ENCODE results near the gene RNF126.
"Not testable (repeated sequence)": the region's sequence is repeated elsewhere in the genome, so short reads cannot be mapped to it uniquely, and the experiment has no call there.

Gene RNF126

DNA sequence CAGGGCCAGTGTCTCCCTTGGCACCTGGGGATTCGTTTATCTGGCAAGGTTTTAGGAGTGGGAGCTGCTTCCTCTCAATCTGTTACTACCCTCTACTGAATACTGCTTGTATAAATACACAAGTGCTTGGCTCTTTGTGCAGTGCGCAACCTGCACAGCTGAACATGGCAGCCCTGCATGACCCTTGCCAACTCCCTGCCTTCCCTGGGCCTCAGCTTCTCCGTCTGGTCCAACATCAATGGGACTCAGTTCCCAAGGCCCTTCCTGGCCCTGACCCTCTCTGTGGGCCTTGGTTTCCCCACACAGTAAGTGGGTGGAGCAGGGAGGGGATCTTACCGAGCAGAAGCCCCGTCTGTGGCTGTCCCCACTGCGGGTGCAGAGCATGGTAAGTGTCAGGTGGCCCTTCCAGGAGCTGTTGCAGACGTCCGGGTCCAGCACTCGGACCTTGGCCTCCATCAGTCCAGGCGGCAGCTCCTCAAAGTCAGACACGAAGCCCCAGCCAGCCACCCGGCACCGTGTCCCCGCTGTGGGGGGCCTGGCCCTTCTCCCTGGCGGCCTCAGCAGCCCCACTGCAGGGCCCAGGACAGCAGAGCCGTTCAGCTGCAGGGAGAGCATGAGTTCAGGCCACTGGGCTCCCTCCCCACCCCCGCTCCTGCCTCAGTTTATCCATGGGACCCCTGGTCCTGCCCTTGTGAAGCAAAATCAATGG lies 23.7 kb upstream of the RNF126 start:
- no peak for DNase-seq (ENCODE audit: low read depth in 2 of 2)

DNA sequence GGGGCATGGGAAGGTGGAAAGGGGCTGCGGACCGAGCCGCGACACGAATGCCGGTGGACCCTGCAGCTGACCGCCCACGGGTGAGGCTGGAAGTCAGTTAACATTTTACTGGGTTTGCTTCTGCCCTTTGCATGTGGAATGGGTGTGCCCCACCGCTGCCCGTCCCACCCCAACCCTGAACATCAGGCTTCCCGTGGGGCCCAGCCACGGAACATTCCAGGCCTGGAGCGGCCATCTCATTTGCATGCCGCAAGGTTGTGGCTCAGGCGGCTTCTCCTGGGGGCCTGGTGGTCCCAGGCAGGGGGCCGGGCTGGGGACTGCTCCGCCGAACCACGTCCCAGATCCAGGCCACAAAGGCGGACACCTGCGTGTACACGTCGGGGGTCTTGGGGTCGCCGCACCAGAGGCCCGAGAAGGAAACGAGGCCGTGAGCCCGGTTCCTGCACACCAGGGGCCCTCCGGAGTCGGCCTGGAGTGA lies 22.5 kb upstream of the RNF126 start:
- no peak for DNase-seq (ENCODE audit: low read depth in 2 of 2)

DNA sequence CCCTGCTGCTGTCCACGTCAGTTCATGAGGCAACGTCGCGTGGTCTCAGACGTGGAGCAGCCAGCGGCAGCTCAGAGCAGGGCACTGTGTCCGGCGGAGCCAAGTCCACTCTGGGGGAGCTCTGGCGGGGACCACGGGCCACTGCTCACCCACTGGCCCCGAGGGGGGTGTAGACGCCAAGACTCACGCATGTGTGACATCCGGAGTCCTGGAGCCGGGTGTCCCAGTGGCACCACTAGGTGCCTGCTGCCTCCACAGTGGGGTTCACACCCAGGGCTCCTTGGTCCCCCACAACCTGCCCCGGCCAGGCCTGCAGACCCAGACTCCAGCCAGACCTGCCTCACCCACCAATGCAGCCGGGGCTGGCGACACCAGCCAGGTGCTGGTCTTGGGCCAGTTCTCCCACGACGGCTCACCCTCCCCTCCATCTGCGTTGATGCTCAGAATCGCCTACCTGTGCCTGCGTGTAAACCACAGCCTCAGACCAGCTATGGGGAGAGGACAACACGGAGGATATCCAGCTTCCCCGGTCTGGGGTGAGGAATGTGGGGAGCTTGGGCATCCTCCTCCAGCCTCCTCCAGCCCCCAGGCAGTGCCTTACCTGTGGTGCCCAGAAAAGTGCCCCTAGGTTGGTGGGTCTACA lies 19.8 kb upstream of the RNF126 start:
- no peak for DNase-seq (ENCODE audit: low read depth in 2 of 2)

DNA sequence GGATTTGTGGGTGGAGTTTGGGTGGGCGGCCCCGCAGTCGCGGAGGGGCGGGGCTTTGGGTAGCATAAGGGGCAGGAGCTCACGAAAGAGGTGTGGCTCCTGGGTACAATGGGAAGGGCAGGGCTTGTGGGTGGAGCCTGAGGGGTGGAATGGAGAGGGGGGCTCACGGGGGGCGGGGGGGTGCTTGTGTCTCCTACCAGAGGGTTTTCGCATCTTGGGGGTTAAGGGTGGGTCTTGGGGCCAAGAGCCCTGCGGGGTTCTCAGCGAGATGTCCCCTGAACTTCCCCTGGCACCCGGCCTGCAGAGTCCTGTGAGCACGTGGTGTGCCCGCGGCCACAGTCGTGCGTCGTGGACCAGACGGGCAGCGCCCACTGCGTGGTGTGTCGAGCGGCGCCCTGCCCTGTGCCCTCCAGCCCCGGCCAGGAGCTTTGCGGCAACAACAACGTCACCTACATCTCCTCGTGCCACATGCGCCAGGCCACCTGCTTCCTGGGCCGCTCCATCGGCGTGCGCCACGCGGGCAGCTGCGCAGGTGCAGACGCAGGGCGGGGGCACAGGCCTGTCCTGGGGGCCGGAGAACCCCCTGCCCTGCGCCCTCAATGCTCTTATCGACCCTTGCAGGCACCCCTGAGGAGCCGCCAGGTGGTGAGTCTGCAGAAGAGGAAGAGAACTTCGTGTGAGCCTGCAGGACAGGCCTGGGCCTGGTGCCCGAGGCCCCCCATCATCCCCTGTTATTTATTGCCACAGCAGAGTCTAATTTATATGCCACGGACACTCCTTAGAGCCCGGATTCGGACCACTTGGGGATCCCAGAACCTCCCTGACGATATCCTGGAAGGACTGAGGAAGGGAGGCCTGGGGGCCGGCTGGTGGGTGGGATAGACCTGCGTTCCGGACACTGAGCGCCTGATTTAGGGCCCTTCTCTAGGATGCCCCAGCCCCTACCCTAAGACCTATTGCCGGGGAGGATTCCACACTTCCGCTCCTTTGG lies 18.3 kb upstream of the RNF126 start:
- no peak for DNase-seq (ENCODE audit: low read depth in 2 of 2)

DNA sequence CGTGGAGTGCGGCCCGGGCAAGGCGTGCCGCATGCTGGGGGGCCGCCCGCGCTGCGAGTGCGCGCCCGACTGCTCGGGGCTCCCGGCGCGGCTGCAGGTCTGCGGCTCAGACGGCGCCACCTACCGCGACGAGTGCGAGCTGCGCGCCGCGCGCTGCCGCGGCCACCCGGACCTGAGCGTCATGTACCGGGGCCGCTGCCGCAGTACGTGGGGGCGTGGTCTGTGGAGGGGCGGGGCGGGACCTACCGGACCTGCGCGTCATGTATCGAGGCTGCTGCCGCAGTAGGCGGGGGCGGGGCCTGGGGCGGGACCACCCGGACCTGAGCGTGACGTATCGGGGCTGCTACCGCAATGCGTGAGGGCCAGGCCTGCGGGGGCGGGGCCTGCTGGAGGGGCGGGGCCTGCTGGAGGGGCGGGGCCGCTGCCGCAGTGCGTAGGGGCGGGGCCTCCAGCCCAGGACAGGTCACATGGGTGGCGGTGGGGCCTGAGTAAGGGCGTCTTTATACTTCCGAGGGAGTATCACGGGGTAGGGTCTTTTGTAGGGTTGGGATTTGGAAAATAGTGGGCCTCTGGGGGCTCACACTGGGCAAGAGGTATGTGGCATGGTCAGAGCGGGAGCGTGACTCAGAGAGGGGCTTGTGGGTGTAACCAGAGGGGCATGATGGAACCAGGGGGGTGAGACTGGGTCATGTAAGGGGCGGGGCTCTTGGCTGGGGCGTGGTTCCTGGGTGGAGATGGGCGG lies 17.4 kb upstream of the RNF126 start:
- DNase-seq (ENCODE audit: low read depth in 2 of 2): peak; percentile 99 to 100

DNA sequence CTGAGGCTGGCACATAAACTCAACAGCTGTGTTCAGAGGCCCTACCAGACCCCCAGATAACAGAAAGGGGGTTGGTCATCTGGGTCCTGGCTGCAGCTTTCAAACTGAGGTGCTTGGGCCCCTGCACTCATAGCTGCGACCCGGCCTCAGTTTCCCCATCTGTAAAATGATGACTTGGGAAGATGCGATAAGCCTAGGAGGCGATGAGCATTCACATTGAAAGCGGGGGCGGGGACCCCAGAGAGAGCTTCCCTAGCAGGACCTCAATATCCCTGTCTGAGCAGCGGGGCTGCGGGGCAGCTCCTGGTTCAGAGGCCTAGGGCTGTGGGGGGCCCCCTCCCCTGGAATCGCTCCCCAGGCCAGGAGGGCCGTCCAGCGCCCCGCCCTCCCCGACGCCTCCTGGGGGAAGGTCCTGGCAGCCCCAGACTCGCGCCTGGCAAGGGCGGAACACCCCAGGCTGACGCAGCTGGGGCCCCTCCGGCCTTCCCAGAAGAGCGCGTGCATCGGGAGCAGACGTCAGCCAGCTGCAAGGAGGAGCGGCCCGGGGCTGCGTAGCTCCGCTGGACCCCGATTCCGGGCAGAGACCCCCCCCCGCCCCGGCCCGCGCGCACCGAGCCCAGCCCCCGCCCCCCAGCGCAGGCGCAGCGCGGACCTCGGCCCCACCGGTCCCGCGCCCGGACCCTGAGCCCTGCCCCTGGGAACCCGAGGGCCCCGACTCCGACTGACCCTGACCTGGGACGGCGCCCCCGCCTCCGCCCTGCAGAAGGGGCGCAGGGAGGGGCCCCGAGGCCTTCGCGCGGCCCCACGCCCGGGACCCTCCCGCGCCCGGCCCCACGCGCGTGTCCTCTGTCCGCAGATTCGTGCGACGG lies 16.6 kb upstream of the RNF126 start:
- DNase-seq (ENCODE audit: low read depth in 2 of 2): peak in 1 of 2 donors; percentile 16

DNA sequence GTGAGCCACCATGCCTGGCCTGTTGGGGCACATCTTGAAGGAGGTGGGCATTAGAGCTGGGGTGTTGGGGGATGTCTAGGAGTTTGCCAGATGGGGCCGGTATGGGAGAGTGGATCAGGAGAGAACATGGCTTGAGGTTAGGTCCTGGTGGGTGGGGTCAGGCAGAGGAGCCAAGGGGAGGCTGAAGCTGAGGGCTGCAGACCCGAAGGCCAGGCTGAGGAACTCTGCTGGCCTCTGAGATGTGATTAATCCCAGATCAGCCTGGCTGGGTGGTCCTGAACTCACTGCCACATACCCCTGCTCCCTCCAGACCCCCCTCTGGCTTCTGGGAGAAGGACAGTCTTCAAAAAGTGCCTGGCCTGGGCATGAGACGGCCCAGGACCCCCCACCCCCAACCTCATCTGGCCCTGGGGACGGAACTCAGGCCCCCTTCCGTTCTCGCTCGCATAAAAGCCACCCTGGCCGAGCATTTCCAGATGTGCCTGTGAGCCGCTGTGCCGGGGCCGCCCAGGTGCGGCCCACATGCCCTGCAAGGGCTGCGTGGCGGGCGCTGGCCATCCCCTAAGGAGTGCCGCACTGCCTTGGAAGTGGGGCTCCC lies 15.9 kb upstream of the RNF126 start:
- DNase-seq (ENCODE audit: low read depth in 2 of 2): no peak

DNA sequence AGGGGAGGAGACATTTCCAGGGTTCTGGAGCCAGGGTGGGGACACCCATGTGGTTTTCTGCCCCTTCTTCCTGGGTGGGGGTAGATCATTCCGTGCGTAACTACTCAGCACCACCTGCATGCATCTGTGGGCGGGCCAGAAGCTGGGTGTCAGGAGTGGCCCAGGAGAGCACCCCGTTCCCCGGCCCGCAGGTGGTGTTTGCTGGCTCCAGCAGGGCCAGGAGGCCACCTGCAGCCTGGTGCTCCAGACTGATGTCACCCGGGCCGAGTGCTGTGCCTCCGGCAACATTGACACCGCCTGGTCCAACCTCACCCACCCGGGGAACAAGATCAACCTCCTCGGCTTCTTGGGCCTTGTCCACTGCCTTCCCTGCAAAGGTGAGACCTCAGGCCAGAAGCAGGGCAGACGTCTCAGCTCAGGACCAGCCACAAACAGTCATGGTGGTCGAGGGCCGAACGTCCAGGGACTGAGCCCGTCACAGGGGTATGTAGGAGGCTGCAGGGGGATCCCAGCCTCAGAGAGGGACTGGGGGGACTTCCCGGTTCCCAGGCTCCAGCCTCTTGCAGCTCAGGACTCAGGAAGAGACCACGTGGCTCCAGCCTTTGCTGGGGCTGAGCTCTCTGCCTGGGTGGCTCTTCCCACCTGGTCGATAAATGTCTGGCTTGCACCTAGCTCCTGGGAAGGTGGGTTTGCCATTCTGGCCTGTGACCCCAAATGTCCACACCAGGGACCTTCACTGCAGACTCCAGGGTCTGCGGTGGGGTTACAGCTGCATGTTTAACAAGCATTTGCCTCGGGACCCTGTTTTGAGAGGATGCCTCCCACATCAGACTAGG lies 14.8 kb upstream of the RNF126 start:
- no peak for DNase-seq (ENCODE audit: low read depth in 2 of 2)

DNA sequence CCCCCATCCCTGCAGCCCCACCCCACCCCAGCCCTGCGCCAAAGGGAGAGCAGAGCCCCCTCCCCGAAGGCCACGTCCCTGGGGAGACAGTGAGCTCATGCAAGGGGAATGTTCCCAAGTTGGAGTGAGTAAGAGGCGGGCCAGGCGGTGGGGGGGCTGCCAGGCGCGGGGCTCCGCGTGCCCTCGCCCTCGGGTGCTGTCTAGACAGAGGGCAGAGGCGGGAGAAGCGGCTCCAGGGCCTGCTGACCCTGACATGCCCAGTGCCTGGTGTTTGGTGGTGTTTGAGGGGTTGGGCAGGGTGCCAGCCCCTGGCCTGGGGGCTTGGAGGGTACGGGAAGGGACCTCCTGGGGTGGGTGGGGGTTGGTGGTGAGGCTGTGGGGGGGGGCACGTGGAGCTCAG lies 14.2 kb upstream of the RNF126 start:
- no peak for DNase-seq (ENCODE audit: low read depth in 2 of 2)

DNA sequence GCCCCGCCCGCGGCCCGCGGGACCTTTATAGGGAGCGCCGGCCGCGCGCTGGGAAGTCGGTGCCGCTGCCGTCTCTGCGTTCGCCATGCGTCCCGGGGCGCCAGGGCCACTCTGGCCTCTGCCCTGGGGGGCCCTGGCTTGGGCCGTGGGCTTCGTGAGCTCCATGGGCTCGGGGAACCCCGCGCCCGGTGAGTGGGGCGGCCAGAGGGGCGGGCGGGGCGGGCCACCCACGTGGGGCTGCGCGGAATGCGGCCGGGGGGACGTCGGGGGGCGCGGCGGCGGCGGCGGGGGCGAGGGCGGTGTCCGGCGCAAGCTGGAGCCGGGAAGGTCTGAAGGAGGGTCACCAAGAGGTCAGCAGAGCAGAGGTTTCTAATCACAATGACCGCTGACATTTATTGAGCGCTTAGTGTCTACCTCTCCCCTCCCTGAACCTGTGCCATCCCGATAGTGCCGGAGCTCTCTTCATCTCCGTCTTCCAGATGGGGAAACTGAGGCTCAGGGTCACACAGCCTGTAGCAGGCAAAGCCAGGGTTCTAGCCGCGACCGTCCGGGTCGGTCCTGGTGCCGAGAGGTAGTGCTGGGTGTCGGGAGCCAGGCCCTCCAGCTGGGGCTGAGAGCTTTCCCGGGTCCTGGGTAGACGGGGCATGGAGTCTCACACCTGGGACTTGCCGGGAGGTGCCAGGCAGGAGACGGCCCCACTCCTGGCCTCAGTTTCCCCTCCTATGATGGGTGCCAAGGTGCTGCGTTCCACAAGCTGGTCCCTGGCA lies 13.5 kb upstream of the RNF126 start, which contains the start of gene FSTL3:
Gene FSTL3, plus strand, starts transcription at position 54 of the 767 bp plus-strand sequence. Its CDS starts 32 bp downstream, at position 86.
- DNase-seq (ENCODE audit: low read depth in 2 of 2): no peak

DNA sequence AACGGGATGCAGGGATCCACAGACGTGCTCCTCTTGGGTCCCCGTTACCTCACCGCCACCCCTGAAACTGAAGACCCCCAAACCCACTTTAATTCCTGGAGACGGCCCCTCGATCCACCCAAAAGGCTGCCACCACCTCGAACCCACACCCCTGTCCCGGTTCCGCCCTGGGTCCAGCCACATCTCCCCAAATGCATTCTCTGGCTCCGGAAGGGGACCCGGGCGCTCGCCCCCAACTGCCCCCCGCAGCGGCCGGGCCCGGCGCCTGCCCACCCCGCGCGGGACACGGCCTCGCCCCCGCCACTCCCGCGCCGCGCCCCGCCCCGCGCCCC lies 13.0 kb upstream of the RNF126 start:
- no peak for DNase-seq (ENCODE audit: low read depth in 2 of 2)

DNA sequence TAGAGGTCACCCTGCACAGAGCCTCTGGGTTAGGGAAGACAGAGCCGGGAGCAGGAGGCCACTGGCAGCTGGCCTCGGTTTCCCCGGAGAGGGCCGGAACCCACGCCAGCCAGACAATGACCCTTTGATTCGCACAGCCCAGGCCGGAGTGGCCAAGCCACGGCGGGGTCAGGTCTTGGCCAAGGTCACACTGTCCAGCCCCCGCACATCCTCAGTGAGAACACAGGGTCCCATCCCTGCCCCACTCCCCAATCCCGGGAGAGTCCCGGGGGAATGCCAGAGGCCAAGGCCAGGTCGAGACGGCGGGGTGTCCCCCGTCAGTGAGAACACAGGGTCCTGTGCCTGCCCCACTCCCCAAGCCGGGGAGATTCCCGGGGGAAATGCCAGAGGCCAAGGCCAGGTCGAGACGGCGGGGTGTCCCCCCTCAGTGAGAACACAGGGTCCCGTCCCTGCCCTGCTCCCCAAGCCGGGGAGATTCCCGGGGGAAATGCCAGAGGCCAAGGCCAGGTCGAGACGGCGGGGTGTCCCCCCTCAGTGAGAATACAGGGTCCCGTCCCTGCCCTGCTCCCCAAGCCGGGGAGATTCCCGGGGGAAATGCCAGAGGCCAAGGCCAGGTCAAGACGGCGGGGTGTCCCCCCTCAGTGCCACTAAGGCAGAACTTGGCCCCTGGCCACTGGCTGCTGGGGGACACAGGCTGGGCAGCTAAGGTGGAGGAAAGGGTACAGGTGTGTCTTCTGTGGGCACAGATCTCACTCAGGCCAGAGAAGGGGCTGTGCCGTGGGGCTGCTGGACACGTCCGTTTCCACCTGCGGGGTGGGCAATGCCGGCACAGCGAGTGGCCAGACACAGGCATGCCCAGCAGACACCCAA lies 11.5 kb upstream of the RNF126 start:
- no peak for DNase-seq (ENCODE audit: low read depth in 2 of 2)

DNA sequence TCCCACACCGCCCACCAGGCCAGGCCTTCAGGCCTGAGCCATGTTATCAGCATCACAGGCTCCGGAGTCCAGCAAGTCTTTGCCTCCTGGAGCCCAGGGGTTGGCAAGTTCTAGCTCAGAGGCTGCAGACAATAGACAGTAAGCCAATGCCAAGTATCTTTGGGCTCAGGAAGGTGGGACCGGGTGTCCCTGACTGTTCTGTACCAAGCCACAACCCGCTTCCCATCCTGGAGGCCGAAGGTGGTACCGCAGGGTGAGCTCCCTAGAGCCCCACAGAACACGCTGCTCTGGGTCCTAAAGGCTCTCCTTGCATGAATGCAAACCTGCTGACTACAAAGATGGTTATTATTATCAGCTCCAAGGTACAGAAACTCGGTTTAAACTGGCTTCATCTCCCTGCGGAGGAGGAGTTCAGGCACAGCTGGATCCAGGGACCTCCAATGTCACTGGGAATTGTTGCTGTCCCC lies 7.6 kb upstream of the RNF126 start:
- DNase-seq (ENCODE audit: low read depth in 2 of 2): no peak

DNA sequence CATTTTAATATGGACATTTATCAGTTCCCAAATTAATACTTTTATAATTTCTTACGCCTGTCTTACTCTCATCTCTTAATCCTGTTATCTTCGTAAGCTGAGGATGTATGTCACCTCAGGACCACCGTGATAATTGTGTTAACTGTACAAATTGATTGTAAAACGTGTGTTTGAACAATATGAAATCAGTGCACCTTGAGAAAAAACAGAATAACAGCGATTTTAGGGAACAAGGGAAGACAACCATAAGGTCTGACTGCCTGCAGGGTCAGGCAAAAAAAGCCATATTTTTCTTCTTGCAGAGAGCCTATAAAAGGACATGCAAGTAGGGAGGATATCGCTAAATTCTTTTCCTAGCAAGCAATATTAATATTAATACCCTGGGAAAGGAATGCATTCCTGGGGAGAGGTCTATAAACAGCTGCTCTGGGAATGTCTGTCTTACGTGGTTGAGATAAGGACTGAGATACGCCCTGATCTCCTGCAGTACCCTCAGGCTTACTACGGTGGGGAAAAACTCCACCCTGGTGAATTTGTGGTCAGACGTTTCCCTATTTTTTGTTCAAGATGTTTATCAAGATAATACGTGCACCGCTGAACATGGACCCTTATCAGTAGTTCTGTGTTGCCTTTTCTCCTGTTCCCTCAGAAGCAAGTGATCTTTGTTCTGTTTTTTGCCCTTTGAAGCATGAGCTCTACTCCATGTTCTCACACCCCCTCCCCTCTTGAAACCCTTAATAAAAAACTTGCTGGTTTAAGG lies 5.8 kb upstream of the RNF126 start:
- DNase-seq (ENCODE audit: low read depth in 2 of 2): not testable (repeated sequence)

DNA sequence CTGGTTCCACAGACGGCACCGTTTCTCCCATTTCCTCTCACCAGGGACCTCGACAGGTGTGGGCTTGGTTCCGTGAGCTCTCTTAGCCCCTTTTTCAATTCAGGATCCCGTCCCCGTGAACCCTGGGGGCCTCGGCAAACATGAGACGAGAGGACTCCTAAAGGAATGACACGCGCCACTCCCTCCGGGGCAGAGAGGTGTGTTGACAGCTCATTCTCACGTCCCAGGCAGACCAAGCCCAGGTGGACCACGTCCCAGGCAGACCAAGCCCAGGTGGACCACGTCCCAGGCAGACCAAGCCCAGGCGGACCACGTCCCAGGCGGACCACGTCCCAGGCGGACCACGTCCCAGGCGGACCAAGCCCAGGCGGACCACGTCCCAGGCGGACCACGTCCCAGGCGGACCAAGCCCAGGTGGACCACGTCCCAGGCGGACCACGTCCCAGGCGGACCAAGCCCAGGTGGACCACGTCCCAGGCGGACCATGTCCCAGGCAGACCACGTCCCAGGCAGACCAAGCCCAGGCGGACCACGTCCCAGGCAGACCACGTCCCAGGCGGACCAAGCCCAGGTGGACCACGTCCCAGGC lies 4.1 kb upstream of the RNF126 start:
- not testable (repeated sequence) for DNase-seq (ENCODE audit: low read depth in 2 of 2)

DNA sequence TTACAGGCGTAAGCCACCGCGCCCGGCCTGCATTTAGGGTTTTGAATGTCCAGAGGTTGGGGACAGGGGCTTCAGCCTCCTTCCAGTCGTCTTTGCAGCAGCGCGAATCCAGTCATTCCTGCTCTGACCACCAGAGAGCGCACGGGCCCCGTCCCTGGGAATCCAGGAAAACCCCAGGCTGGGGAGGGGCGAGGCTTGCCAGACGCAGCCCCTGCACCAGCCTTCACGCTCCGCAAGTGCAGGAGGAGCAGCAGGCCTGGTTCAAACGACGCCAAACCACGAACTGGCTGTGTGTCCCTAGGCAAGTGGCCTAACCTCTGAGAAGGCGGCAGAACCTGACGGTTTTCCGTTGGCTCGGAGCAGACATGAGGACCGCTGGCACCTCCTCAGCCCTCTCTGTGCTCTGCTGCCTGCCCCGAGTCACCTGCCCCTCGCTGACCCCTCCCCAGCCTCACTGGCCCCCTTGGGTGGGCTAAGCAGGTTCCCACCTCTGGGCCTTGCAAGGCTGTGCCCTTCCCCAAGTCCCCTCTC lies 2.0 kb upstream of the RNF126 start:
- peak; percentile 61 to 65 for DNase-seq (ENCODE audit: low read depth in 2 of 2)

All from stimulated activated CD8-positive, alpha-beta memory T cell treated with anti-CD3 and anti-CD28 coated beads, Interleukin-7, amount 100 ng/mL, for 4 hours (primary cell).